GM21723 (cell line): ENCODE data around the gene CRAMP1.

Source experiments
- ATAC-seq: cut with Tn5 transposase; IDR thresholded peaks from one replicate; pipeline ENCODE4 v1.9.1; 2021; ENCODE audit warnings: mild to moderate bottlenecking, moderate library complexity; ENCODE audit not compliant: unreplicated experiment

The CRAMP1 gene

GRCh38 chr16:1678500-1679098 is 66.4 kb downstream of the CRAMP1 start:
- ATAC-seq: peak; percentile 11

GRCh38 chr16:1680361-1680760 is 68.2 kb downstream of the CRAMP1 start:
- ATAC-seq: no peak

GRCh38 chr16:1681032-1681431 is 68.9 kb downstream of the CRAMP1 start:
- ATAC-seq: no peak

GRCh38 chr16:1687427-1688316 is 75.5 kb downstream of the CRAMP1 start:
- no peak for ATAC-seq

- ATAC-seq: no peak
Observed at GRCh38 chr16:1688807-1689560, 76.8 kb downstream of the CRAMP1 start.

GRCh38 chr16:1689853-1690252 is 77.7 kb downstream of the CRAMP1 start:
- no peak for ATAC-seq

GRCh38 chr16:1690810-1691209 is 78.7 kb downstream of the CRAMP1 start:
- ATAC-seq: no peak

GRCh38 chr16:1691276-1691675 is 79.1 kb downstream of the CRAMP1 start:
- ATAC-seq: no peak

- no peak for ATAC-seq
Observed at GRCh38 chr16:1691956-1692355, 79.8 kb downstream of the CRAMP1 start.

- no peak for ATAC-seq
Observed at GRCh38 chr16:1696863-1697262, 84.7 kb downstream of the CRAMP1 start.

GRCh38 chr16:1698680-1699079 is 86.5 kb downstream of the CRAMP1 start:
- ATAC-seq: no peak

GRCh38 chr16:1700246-1700645 is 88.1 kb downstream of the CRAMP1 start:
- ATAC-seq: no peak

- no peak for ATAC-seq
Observed at GRCh38 chr16:1701216-1701878, 89.2 kb downstream of the CRAMP1 start.

- ATAC-seq: peak; percentile 9
Observed at GRCh38 chr16:1705324-1705687, 93.1 kb downstream of the CRAMP1 start.

- peak; percentile 79 for ATAC-seq
Observed at GRCh38 chr16:1705688-1706385, 93.7 kb downstream of the CRAMP1 start, which contains the start of gene MAPK8IP3. Gene MAPK8IP3 (plus strand): TSS chr16:1706195. CDS start chr16:1706340, 145 bp downstream.

- peak; percentile 24 for ATAC-seq
Observed at GRCh38 chr16:1706386-1707192, 94.4 kb downstream of the CRAMP1 start.

- ATAC-seq: no peak
Observed at GRCh38 chr16:1707193-1707790, 95.1 kb downstream of the CRAMP1 start.

- ATAC-seq: no peak
Observed at GRCh38 chr16:1708083-1708767, 96.1 kb downstream of the CRAMP1 start.

GRCh38 chr16:1708768-1709180 is 96.6 kb downstream of the CRAMP1 start:
- no peak for ATAC-seq
